ENCODE results near the gene CRYZL1. TPM values are rescaled to one million over a fixed set of nuclear protein-coding genes. Genes with fewer than 3 reads are reported as not detected.

The CRYZL1 gene
- total and polyA plus RNA-seq, 2 of the 8 experiments (the other 6 are each of a cell fraction or from before 2014, with no cell fraction given), result 15.6 to 15.8 TPM

DNA sequence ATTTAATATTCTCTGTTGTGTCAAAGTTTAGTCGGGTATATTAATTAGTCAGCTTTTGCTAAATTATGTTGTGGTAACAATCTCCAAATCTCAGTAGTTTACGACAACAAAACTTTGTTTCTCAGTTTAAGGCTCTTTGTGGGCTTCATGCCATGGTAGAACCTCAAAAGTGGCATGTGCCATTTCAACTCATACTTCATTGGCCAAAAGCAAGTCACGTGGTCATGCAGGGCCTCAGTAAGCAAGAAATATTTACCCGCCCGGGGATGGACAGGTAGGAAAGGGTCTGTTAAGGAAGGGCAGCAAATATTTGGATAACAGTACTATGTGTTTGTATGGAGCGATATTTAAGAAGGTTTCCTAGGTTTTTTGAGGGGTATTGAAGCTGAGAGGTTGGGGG is 39.3 kb upstream of the CRYZL1 start:
- no peak overlapping the region for H2BK5ac ChIP-seq (ENCODE audit: low read depth, low read length)
- H2AFZ ChIP-seq (ENCODE audit: low read length), result no peak overlapping the region
- FAIRE-seq, result no peak
- no peak overlapping the region for H2BK20ac ChIP-seq (ENCODE audit: low read length)
- H3K56ac ChIP-seq (replicated peaks; ENCODE audit: insufficient read length, low read depth, low read length), result no peak overlapping the region
- no peaks in the 10 kb centered on the region for H3K27me3 ChIP-seq (replicated peaks in 1 of 4; ENCODE audit: control insufficient read depth in 3 of 4, extremely low read depth in 1 of 4, insufficient read depth in 3 of 4, low read length in 3 of 4)
- H4K5ac ChIP-seq (ENCODE audit: insufficient read length, low read depth, low read length), result peak overlapping the region; percentile 29
- H2BK120ac ChIP-seq (replicated peaks; ENCODE audit: low read depth, low read length), result no peak overlapping the region
- DNase-seq (ENCODE audit: low read depth in 1 of 2, low spot score in 2 of 2), result no peak
- H3K9me3 ChIP-seq (ENCODE audit: insufficient read depth in 2 of 2, low read depth in 1 of 2, low read length in 1 of 2), result no peaks in the 10 kb centered on the region
- H3K79me1 ChIP-seq (ENCODE audit: low read depth, low read length), result peaks cover 8% of the 10 kb centered on the region
- no peak overlapping the region for H2BK12ac ChIP-seq (ENCODE audit: low read depth, low read length)
- H4K91ac ChIP-seq (replicated peaks; ENCODE audit: insufficient read length, low read length), result peak overlapping the region; percentile 27
- H3K4ac ChIP-seq (replicated peaks; ENCODE audit: insufficient read length, low read depth, low read length), result no peak overlapping the region
- H3K4me1 ChIP-seq (replicated peaks in 1 of 4; ENCODE audit: control insufficient read depth in 3 of 4, insufficient read depth in 4 of 4, low read length in 3 of 4), result peaks cover 1 to 21% (median 9%) of the 10 kb centered on the region in 4 experiments; a peak in 6 of 7 replicates
- POLR2A ChIA-PET (ENCODE audit: partially characterized antibody), result interaction anchor here (1.0 kb wide), 1 partner anchor 54 kb away, joined by 3 read pairs; no protein-coding TSS in a partner anchor
- peaks cover 10 to 84% of the 10 kb centered on the region in 2 experiments for H3K79me2 ChIP-seq (ENCODE audit: control insufficient read depth in 1 of 2, insufficient read depth in 2 of 2, low read length in 2 of 2)
- no peak overlapping the region for H3K23ac ChIP-seq (ENCODE audit: insufficient read length)
- H3K9ac ChIP-seq (replicated peaks in 1 of 4; ENCODE audit: extremely low read depth in 1 of 4, low read depth in 3 of 4, low read length in 3 of 4), result no peak overlapping the region
- peaks cover 0 to 2% of the 10 kb centered on the region in 2 experiments for H4K20me1 ChIP-seq (replicated peaks in 1 of 2; ENCODE audit: control insufficient read depth in 1 of 2, insufficient read depth in 2 of 2, low read length in 2 of 2)
- no peak overlapping the region for H3K4me3 ChIP-seq (ENCODE audit: extremely low read depth in 1 of 4, insufficient read depth in 2 of 4, low read depth in 3 of 4, low read length in 4 of 4)
- H3K23me2 ChIP-seq (ENCODE audit: low read depth, low read length), result no peaks in the 10 kb centered on the region
- H2AK5ac ChIP-seq (ENCODE audit: low read depth, low read length), result no peak overlapping the region
- no peak overlapping the region for H3K27ac ChIP-seq (ENCODE audit: low read depth, low read length)
- no peak overlapping the region for H3K14ac ChIP-seq (ENCODE audit: insufficient read length)
- no peak overlapping the region for H3K4me2 ChIP-seq (ENCODE audit: insufficient read depth in 1 of 2, low read depth in 2 of 2, low read length in 2 of 2)
- no peak overlapping the region for H2BK15ac ChIP-seq (ENCODE audit: low read length)
- 94% methylated on average over 6 of the region's 6 CpGs; no CpG with 5 or more reads in 1 of the 2 experiments for WGBS, 2 experiments (ENCODE audit: extremely low coverage in 1 of 2, insufficient coverage in 1 of 2, insufficient read length in 1 of 2, insufficient replicate concordance in 2 of 2, low coverage in 1 of 2, low lambda C conversion rate in 2 of 2, missing lambda C conversion rate in 1 of 2)
- no peak overlapping the region for H4K8ac ChIP-seq (ENCODE audit: extremely low read depth, insufficient read depth, low read length)
- H3K18ac ChIP-seq (ENCODE audit: extremely low read depth, low read length), result no peak overlapping the region
- no peaks in the 10 kb centered on the region for H3K36me3 ChIP-seq (ENCODE audit: control insufficient read depth in 2 of 4, insufficient read depth in 4 of 4, low read length in 3 of 4)
- CTCF ChIA-PET (ENCODE audit: partially characterized antibody), result no interaction called here
- TF ChIP-seq RNF2 (IDR thresholded peaks at IDR 0.05; ENCODE audit: borderline replicate concordance, low read depth, low read length, missing control alignments, poor library complexity, severe bottlenecking) (no peak), POLR2AphosphoS5 (IDR thresholded peaks at IDR 0.05; ENCODE audit: low read depth, low read length) (no peak), ASH2L (IDR thresholded peaks at IDR 0.05; ENCODE audit: low read length) (no peak), TEAD4 (IDR thresholded peaks at IDR 0.05; ENCODE audit: low read depth, low read length) (no peak), RXRA (IDR thresholded peaks at IDR 0.05; ENCODE audit: insufficient read depth, low read depth, low read length) (no peak)
- TF ChIP-seq, protein P1, sequence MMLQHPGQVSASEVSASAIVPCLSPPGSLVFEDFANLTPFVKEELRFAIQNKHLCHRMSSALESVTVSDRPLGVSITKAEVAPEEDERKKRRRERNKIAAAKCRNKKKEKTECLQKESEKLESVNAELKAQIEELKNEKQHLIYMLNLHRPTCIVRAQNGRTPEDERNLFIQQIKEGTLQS (IDR thresholded peaks at IDR 0.05; ENCODE audit: insufficient read depth, low read depth, low read length), result no peak

Measured in H1 (cell line).